ENCODE results near the gene AKAP10. TPM values are rescaled to one million over a fixed set of nuclear protein-coding genes. Genes with fewer than 3 reads are reported as not detected.
"Not testable (repeated sequence)": the region's sequence is repeated elsewhere in the genome, so short reads cannot be mapped to it uniquely, and the experiment has no call there.

Gene AKAP10
- total RNA-seq, 1 donor from 2014 or later = 54.1 TPM

DNA sequence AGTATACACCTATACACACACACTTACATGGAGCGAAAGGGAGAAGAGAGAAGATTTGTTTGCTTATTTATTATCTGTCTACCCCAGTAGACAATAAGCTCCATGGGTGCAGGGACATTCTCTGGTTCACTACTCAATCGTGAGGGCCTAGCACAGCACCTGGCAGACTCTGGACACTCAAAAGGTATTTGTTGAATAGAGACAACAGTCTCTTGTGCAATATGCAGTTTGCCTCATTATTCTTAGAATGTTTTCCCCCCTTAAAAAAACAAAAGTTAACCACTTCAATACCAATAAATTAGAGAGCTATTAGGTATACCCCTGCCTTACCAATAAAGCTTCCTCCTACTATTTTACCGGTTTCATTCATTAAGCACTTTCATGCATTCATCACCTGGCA lies 2.0 kb downstream of the AKAP10 start:
- H3K9me3 Mint-ChIP-seq = peaks cover 3% of the 10 kb centered on the region
- no peak overlapping the region for H3K9ac ChIP-seq

DNA sequence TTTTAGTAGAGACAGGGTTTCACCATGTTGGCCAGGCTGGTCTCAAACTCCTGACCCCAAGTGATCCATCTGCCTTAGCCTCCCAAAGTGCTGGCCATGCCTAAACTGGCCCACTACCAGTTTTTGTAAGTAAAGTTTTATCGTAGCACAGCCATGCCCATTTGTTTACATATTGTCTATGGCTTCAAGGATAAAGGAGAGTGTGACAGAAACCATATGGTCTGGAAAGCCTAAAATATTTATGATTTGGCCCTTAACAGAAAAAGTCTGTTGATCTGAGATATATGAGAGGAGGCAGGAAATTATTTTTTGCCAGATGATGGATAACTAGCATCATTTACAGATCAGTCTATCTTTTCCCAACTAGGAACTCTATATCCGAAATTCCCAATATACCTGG lies 4.5 kb downstream of the AKAP10 start:
- TF ChIP-seq EZH2 (IDR thresholded peaks at IDR 0.05) (no peak), EZH2phosphoT487 (IDR thresholded peaks at IDR 0.05) (no peak), CTCF (IDR thresholded peaks at IDR 0.05) (no peak)
- H2AFZ ChIP-seq (replicated peaks) = no peak overlapping the region
- Mint-ChIP-seq H3K4me1 (peaks cover 14% of the 10 kb centered on the region), H3K9me3 (peaks cover 2% of the 10 kb centered on the region), H3K27me3 (ENCODE audit: insufficient read depth, low read depth) (peaks cover 2% of the 10 kb centered on the region), H3K36me3 (peaks cover 41% of the 10 kb centered on the region), H3K27ac (no peak overlapping the region), H3K4me3 (no peak overlapping the region)
- H3K27me3 ChIP-seq = no peaks in the 10 kb centered on the region
- DNase-seq (ENCODE audit: low spot score) = no peak
- no peak overlapping the region for H3K4me3 ChIP-seq
- H3K36me3 ChIP-seq = peaks cover 8% of the 10 kb centered on the region
- H3K9me3 ChIP-seq (ENCODE audit: low read depth) = no peaks in the 10 kb centered on the region
- no peak overlapping the region for H3K4me2 ChIP-seq
- peaks cover 13% of the 10 kb centered on the region for H3K4me1 ChIP-seq
- peaks cover 6% of the 10 kb centered on the region for H3F3A ChIP-seq (ENCODE audit: low read depth)
- H4K20me1 ChIP-seq (ENCODE audit: low read depth) = peaks cover 45% of the 10 kb centered on the region
- H3K27ac ChIP-seq = no peak overlapping the region
- peaks cover 94% of the 10 kb centered on the region for H3K79me2 ChIP-seq (ENCODE audit: low read depth)
- no peak overlapping the region for H3K9ac ChIP-seq

More for the DNA sequence above, 2.0 kb downstream of the AKAP10 start:
- H3K27me3 Mint-ChIP-seq (ENCODE audit: insufficient read depth, low read depth) = peaks cover 5% of the 10 kb centered on the region
- Histone ChIP-seq H3K27me3 (no peaks in the 10 kb centered on the region), H3K9me3 (ENCODE audit: low read depth) (no peaks in the 10 kb centered on the region), H3K27ac (no peak overlapping the region), H3K4me2 (peak overlapping the region; percentile 98), H3K79me2 (ENCODE audit: low read depth) (peaks cover 70% of the 10 kb centered on the region), H3K4me3 (peak overlapping the region; percentile 90), H3K4me1 (peaks cover 30% of the 10 kb centered on the region), H3K36me3 (no peaks in the 10 kb centered on the region), H4K20me1 (ENCODE audit: low read depth) (peaks cover 32% of the 10 kb centered on the region), H3F3A (ENCODE audit: low read depth) (peaks cover 30% of the 10 kb centered on the region), H2AFZ (replicated peaks) (no peak overlapping the region)
- H3K27ac Mint-ChIP-seq = peak overlapping the region; percentile 61
- no peak for DNase-seq (ENCODE audit: low spot score)
- peaks cover 23% of the 10 kb centered on the region for H3K4me1 Mint-ChIP-seq
- TF ChIP-seq CTCF (IDR thresholded peaks at IDR 0.05) (no peak), EZH2phosphoT487 (IDR thresholded peaks at IDR 0.05) (no peak), EZH2 (IDR thresholded peaks at IDR 0.05) (no peak)
- peak overlapping the region; percentile 70 for H3K4me3 Mint-ChIP-seq
- peaks cover 28% of the 10 kb centered on the region for H3K36me3 Mint-ChIP-seq

DNA sequence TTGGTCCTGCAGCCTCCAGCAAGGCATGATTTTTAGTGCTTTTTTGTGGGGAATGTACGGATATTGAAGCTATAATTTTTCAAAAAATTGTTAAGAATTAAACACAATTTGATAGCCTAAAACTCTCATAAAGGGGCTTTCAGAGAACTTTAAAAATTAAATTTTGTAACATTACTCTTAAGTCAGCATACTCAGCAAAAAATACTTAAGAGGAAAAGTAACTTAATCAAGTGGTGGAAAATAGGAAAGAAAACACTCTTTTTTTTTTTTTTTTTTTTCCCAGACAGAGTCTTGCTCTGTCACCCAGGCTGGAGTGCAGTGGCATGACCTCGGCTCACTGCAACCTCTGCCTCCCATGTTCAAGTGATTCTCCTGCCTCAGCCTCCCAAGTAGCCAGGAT lies 14.7 kb downstream of the AKAP10 start:
- not testable (repeated sequence) for H3K27me3 Mint-ChIP-seq (ENCODE audit: insufficient read depth, low read depth); H3K27ac Mint-ChIP-seq; H3K27ac ChIP-seq; H3K4me3 ChIP-seq; H3K27me3 ChIP-seq; H2AFZ ChIP-seq (replicated peaks); H3K9me3 Mint-ChIP-seq; H3K4me1 Mint-ChIP-seq; H3K4me2 ChIP-seq; H3K4me1 ChIP-seq; H3K9me3 ChIP-seq (ENCODE audit: low read depth); H3K9ac ChIP-seq; H3K4me3 Mint-ChIP-seq; DNase-seq (ENCODE audit: low spot score)
- Histone ChIP-seq H3F3A (ENCODE audit: low read depth) (peaks cover 13% of the 10 kb centered on the region), H4K20me1 (ENCODE audit: low read depth) (peaks cover 44% of the 10 kb centered on the region), H3K36me3 (peaks cover 17% of the 10 kb centered on the region), H3K79me2 (ENCODE audit: low read depth) (peaks cover 64% of the 10 kb centered on the region)
- H3K36me3 Mint-ChIP-seq = peaks cover 15% of the 10 kb centered on the region

DNA sequence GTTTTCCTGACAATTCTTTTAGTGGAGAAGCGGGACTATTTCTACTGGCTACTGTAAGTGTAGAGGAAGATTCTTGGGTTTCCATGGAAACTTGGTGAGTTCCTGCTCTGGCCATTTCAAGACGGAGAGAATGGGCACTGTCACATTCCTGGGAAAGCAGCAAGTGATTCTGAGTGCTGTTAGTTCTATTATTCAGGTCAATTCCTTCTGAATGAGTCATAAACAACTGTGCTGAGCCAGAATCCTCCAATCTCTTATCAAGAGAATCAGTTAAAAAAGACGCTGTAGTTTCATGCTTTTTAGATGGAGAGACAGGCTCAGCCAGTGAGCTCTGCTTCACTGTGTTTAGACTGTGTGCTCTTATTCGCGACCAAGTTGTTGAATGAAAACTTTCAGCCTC lies 19.6 kb downstream of the AKAP10 start:
- peaks cover 2% of the 10 kb centered on the region for H3K27me3 Mint-ChIP-seq (ENCODE audit: insufficient read depth, low read depth)
- peaks cover 46% of the 10 kb centered on the region for H3K36me3 Mint-ChIP-seq
- no peak overlapping the region for H3K4me3 Mint-ChIP-seq
- H3K9me3 Mint-ChIP-seq = peaks cover 12% of the 10 kb centered on the region
- Histone ChIP-seq H3K9ac (no peak overlapping the region), H2AFZ (replicated peaks) (no peak overlapping the region), H4K20me1 (ENCODE audit: low read depth) (peaks cover 13% of the 10 kb centered on the region), H3K4me1 (no peaks in the 10 kb centered on the region), H3K9me3 (ENCODE audit: low read depth) (peaks cover 4% of the 10 kb centered on the region), H3K4me3 (no peak overlapping the region), H3K36me3 (peaks cover 24% of the 10 kb centered on the region), H3K79me2 (ENCODE audit: low read depth) (peaks cover 87% of the 10 kb centered on the region), H3K4me2 (no peak overlapping the region), H3F3A (ENCODE audit: low read depth) (peaks cover 14% of the 10 kb centered on the region), H3K27ac (peak overlapping the region; percentile 24), H3K27me3 (no peaks in the 10 kb centered on the region)
- peaks cover 8% of the 10 kb centered on the region for H3K4me1 Mint-ChIP-seq
- H3K27ac Mint-ChIP-seq = peak overlapping the region; percentile 94
- TF ChIP-seq EZH2 (IDR thresholded peaks at IDR 0.05) = no peak
- no peak for TF ChIP-seq EZH2phosphoT487 (IDR thresholded peaks at IDR 0.05)
- no peak for TF ChIP-seq CTCF (IDR thresholded peaks at IDR 0.05)
- peak; percentile 31 for DNase-seq (ENCODE audit: low spot score)

Data from neural progenitor cell (in vitro differentiated cells).